WI38 (cell line): Measurements from ENCODE around the gene SIPA1L3.
"Not testable (repeated sequence)": the region's sequence is repeated elsewhere in the genome, so short reads cannot be mapped to it uniquely, and the experiment has no call there.

Source experiments
- H3K4me3 ChIP-seq: 2 replicates; pipeline ENCODE4 v1.5.1; 2011; ENCODE audit warnings: low read depth, mild to moderate bottlenecking, control low read depth, low read length
- TF ChIP-seq, protein P1 (sequence below): IDR thresholded peaks from 2 replicates; pipeline ENCODE4 v1.5.1; 2012; ENCODE audit warnings: low read depth, mild to moderate bottlenecking, control low read depth, low read length

Gene SIPA1L3

DNA sequence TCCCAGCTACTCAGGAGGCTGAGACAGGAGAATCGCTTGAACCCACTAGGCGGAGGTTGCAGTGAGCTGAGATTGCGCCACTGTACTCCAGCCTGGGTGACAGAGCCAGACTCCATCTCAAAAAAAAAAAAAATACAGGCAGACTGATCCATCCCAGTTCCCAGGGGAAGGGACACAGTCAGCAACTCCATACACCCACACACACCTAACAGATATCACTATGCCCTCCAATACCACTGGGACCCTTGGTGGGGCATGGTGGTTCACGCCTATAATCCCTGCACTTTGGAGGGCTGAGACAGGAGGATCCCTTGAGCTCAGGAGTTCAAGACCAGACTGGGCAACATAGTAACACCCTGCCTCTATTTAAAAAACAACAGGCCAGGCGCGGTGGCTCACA is 314.4 kb downstream of the SIPA1L3 start:
- TF ChIP-seq, protein P1, sequence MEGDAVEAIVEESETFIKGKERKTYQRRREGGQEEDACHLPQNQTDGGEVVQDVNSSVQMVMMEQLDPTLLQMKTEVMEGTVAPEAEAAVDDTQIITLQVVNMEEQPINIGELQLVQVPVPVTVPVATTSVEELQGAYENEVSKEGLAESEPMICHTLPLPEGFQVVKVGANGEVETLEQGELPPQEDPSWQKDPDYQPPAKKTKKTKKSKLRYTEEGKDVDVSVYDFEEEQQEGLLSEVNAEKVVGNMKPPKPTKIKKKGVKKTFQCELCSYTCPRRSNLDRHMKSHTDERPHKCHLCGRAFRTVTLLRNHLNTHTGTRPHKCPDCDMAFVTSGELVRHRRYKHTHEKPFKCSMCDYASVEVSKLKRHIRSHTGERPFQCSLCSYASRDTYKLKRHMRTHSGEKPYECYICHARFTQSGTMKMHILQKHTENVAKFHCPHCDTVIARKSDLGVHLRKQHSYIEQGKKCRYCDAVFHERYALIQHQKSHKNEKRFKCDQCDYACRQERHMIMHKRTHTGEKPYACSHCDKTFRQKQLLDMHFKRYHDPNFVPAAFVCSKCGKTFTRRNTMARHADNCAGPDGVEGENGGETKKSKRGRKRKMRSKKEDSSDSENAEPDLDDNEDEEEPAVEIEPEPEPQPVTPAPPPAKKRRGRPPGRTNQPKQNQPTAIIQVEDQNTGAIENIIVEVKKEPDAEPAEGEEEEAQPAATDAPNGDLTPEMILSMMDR: no peak
- no peak overlapping the region for H3K4me3 ChIP-seq

DNA sequence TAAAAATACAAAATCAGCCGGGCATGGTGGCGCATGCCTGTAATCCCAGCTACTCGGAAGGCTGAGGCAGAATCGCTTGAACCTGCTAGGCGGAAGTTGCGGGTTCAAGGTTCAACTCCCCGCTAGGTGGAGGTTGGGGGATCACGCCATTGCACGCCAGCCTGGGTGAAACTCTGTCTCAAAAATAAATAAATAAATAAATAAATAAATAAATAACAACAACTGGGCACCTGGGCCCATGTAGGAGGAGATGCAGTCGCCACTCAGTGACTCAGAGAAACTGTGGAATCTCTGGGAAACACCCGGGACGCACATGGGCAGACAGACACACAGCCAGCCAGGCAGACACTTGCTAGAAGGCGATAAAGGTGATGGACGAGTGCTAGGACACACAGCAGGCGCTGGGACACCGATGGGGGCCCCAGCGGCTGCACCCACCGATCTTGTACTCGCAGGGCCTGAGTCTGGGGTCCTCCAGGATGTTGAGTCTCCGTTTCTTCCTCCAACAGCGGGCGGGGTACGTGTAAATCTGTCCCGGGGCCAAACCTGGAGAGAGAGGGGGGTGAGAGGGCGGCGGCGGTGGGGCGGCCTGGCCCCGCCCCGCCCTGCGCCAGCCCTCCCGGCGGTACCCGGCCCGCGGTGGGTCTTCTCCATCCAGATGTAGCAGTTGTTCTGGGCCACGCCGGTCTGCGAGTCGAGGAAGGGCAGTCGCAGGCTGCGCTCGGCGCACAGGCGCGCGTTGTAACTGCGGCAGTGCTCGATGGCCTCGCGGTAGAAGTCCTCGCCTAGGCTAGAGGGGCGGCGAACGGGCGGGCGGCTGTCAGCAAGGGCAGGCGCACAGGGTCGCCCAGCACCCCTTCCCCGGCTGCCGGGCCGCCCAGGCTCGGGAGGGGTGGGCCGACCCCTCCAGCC is 315.2 kb downstream of the SIPA1L3 start:
- TF ChIP-seq, protein P1: no peak
- no peak overlapping the region for H3K4me3 ChIP-seq

DNA sequence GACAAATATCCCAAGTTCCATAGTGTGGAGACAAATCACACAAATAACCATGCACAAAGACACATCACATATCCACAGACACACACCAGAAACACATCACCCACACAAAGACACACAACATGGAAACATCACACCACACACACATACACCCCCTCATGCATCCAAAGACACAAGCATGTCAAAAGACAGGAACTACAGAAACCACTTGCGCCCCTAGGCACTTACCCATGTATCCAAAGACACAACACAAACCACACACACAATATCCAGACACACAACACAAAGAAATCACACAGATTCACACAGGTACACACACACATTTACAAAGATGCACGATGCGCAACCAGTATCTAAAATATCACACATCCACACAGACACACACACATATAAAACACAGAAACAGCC is 316.1 kb downstream of the SIPA1L3 start:
- TF ChIP-seq, protein P1: no peak
- peak overlapping the region; percentile 67 for H3K4me3 ChIP-seq

DNA sequence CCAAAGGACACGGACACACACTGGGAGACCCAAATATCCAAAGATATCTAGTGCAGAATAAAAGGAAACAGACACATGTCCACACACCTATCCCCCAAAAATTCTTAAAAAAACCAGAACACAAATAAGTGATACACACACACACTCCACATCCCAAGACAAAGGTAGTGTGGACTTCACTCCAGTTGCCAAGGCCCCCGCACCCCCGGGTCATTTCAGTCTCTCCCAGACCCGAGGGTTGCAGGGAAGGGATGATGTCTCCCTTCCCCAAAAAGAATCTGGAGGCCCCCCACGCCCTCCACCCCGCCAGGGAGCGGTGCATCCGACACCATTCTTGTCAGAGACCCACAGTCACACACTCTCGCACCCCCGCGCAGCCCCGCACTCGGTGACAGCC is 316.6 kb downstream of the SIPA1L3 start:
- TF ChIP-seq, protein P1: no peak
- peak overlapping the region; percentile 67 for H3K4me3 ChIP-seq

DNA sequence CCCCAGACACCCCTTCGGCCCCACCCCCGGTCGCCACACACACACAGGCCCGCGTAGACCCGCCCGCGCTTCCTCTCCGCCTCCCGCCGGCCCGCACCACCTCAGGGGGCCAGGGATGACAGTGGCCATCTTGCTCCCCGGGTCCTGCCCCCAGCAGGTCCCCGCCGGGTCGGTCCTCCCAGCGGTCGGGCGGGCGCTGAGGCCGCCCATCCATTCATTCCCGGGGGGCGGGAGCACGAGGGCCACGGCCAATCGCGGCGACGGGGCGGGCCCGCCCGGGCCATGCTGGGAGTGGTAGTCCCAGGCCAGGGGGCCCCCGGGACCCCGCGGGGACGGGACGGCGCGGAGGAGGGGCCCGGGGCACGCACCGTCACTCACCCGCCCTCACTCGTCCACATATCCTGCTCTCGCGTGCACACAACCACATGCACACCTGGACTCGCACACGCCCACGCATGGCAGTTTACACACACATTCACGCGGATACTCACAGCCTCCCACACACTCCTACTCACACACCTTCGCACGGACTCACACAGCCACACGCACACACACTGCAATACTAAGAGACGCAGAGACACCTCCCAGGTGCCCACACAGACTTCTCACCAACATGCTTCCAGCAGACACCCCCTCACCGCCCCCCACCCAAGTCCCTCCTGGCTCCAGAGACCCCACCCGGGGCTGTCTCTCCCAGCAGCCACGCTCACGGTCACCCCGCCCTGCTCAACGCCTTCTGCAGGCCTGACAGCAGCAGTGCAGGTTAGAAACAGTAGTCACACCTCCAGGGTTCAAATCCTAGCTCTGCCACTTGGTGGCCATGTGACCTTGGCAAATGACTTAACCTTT is 317.2 kb downstream of the SIPA1L3 start, which contains the start of gene DPF1:
TSS of gene DPF1 (minus strand) at position 209 of the 849 bp plus-strand sequence. CDS start at position 129, 80 bp downstream.
- TF ChIP-seq, protein P1: no peak

DNA sequence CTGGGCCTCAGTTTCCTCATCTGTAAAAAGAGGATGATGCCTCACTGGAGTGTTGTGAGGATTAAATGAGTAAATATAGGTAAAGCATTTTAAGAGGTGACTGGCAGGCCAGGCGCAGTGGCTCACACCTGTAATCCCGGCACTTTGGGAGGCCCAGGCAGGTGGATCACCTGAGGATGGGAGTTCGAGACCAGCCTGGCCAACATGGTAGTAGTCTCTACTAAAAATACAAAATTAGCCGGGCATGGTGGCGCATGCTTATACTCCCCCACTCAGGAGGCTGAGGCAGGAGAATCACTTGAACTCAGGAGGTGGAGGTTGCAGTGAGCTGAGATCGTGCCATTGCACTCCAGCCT is 317.8 kb downstream of the SIPA1L3 start:
- H3K4me3 ChIP-seq: not testable (repeated sequence)

More for the DNA sequence above, 317.2 kb downstream of the SIPA1L3 start, which contains the start of gene DPF1:
- H3K4me3 ChIP-seq: peak within 1 kb of the TSS; percentile 67

DNA sequence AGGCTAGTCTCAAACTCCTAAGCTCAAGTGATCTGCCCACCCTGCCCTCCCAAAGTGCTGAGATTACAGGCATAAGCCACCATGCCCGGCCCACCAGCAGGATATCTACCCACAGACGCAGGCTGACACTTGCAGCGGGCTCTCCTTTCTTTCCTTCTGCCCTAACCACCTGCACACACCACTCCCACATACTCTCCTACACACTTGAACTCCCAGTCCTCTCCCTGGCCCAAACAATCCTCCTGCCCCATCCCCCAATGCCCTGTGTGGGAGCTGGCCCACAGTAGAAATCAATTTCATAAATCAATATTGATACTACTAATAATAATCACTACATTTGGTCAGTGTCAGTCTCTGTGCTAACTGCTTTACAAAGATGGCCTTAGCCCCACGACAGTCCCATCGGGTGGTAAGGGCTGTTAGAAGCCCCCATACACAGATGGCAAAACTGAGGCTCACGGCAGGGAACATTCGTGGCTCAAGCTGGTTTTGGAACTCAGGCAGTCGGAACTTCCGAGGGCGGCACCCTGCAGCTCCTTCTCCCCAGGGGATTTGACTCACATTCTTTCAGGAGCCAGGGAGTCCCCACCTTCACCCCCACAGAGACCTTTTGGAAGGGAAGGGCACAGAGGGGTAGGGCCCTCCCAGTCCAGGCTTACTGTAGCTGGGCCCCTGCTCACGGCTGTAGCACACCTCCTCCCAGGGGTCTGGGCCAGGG is 320.4 kb downstream of the SIPA1L3 start:
- H3K4me3 ChIP-seq: no peak overlapping the region
- TF ChIP-seq, protein P1: no peak
